C4-2B (cell line): ENCODE measurements around the gene SHISA6.

Experiments used
- H3K27ac ChIP-seq: fragments of 450-650 bp; 2 replicates; pipeline ENCODE4 v1.5.1; 2017
- ZFX ChIP-seq: fragments of 450-650 bp; IDR thresholded peaks from 2 replicates; pipeline ENCODE4 v1.6.1; 2017
- TF ChIP-seq, protein P1 (sequence below): fragments of 450-650 bp; conservative IDR thresholded peaks from 2 replicates; pipeline ENCODE4 v1.5.1; 2017; ENCODE audit warnings: mild to moderate bottlenecking

SHISA6 gene

DNA sequence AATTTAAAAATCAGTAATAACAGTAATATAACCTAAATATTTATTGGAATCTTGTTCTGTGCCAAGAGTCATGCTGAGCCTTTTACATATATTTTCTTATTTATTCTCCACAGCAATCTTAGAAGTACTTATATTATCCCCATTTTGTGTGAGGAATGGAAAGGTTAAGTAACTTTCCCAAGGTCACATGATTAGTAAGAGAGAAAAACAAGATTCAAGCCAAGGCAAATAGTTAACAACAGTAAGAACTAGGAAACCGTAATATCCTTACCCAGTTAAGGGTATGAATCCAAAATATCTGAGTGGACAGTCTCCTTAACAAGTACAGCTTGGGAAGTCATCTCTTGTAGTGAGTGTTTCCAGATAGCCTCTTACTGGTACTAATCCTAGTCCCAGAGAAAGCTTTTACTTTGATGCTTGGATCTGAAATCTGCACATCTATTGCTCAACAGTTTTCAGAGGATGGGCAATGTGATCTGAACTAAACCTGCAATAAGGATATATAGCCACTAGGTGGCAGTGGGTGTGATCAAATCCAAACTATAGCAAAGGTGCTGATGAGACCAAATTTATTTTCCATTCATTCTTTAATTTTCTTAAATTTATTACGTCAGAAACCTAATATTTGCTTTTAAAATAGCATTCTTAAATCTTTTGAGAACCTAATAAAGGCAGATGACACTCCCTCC is 23.3 kb downstream of the SHISA6 start:
- TF ChIP-seq, protein P1, sequence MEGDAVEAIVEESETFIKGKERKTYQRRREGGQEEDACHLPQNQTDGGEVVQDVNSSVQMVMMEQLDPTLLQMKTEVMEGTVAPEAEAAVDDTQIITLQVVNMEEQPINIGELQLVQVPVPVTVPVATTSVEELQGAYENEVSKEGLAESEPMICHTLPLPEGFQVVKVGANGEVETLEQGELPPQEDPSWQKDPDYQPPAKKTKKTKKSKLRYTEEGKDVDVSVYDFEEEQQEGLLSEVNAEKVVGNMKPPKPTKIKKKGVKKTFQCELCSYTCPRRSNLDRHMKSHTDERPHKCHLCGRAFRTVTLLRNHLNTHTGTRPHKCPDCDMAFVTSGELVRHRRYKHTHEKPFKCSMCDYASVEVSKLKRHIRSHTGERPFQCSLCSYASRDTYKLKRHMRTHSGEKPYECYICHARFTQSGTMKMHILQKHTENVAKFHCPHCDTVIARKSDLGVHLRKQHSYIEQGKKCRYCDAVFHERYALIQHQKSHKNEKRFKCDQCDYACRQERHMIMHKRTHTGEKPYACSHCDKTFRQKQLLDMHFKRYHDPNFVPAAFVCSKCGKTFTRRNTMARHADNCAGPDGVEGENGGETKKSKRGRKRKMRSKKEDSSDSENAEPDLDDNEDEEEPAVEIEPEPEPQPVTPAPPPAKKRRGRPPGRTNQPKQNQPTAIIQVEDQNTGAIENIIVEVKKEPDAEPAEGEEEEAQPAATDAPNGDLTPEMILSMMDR = peak; percentile 68
- no peak for TF ChIP-seq ZFX
- no peak overlapping the region for H3K27ac ChIP-seq

DNA sequence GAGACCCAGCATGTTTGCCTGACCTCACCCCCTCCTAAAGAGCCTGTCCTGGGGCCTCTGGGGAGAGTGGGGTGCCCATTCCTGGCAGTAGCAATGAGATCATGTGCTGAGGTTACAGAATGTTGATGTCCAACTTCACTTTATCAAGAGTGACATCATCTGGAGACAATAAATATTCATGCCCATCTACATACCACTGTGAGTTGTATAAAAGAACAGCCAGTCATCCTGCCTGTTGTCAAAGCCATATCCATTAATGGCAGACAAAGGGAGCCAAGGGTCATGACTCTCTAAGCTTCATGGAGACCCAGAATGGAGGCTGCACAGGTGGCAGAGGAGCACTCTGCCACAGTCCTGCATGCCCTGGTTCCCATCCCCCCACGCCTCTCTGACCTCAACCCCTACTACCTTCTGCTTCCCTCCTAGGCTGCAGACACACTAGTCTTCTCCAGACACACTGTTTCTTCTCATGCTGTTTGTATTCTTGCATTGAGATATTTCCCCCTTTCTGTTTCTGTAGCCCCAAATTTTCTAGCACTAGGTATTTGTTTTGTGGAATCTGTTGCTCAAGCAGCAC is 27.1 kb downstream of the SHISA6 start:
- TF ChIP-seq, protein P1 = no peak
- TF ChIP-seq ZFX = no peak

GRCh38 chr17:11269210-11269609 is 28.2 kb downstream of the SHISA6 start:
- no peak overlapping the region for H3K27ac ChIP-seq
- no peak for TF ChIP-seq ZFX
- TF ChIP-seq, protein P1 = no peak

More for the DNA sequence above, 27.1 kb downstream of the SHISA6 start:
- no peak overlapping the region for H3K27ac ChIP-seq

- TF ChIP-seq ZFX = no peak
- TF ChIP-seq, protein P1 = no peak
- H3K27ac ChIP-seq = no peak overlapping the region
Observed at GRCh38 chr17:11272191-11272590, 31.2 kb downstream of the SHISA6 start.

GRCh38 chr17:11273596-11273995 is 32.6 kb downstream of the SHISA6 start:
- no peak overlapping the region for H3K27ac ChIP-seq
- TF ChIP-seq ZFX = no peak
- TF ChIP-seq, protein P1 = no peak

DNA sequence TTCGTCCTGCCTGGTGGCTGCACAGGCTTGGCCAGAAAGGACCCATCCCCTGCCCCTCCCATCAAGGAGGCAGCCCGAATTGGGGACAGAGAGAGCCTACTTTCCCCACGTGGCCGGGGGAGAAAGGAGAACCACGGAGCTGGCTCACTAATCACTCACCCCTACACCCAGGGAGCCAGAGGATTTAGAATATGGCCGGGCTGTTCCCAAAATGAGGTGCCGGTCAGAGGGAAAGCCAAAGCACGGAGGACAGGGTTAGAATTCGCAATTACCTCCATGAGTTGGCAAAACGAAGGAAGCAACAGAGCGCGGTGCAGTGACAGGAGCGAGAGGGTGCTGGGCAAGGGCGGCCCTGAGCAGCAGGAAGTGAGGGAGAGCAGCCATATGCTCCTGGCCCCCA is 33.1 kb downstream of the SHISA6 start:
- TF ChIP-seq, protein P1 = no peak
- no peak for TF ChIP-seq ZFX
- H3K27ac ChIP-seq = no peak overlapping the region

- TF ChIP-seq ZFX = no peak
- TF ChIP-seq, protein P1 = no peak
- H3K27ac ChIP-seq = no peak overlapping the region
Observed at GRCh38 chr17:11276486-11276885, 35.5 kb downstream of the SHISA6 start.
